GM20000 (cell line): ENCODE measurements around the gene ITGA5.

Experiments used
- DNase-seq: peaks from one replicate; pipeline ENCODE4 v3.0.0; 2012; ENCODE audit warnings: low spot score
- CTCF ChIP-seq: IDR thresholded peaks from 2 replicates; pipeline ENCODE4 v1.5.1; 2012; ENCODE audit warnings: mild to moderate bottlenecking, control low read depth; ENCODE audit errors: extremely low read depth, missing control alignments

The ITGA5 gene

GRCh38 chr12:54455760-54456469, 36.8 kb upstream of the ITGA5 start:
- no peak for TF ChIP-seq CTCF

GRCh38 chr12:54452628-54453027, 33.6 kb upstream of the ITGA5 start:
- no peak for TF ChIP-seq CTCF
- no peak for DNase-seq

More at GRCh38 chr12:54455760-54456469, 36.8 kb upstream of the ITGA5 start:
- no peak for DNase-seq

GRCh38 chr12:54448344-54448743, 29.3 kb upstream of the ITGA5 start:
- DNase-seq: no peak
- TF ChIP-seq CTCF: no peak

GRCh38 chr12:54447917-54448316, 28.9 kb upstream of the ITGA5 start:
- no peak for TF ChIP-seq CTCF
- no peak for DNase-seq

GRCh38 chr12:54444206-54444605, 25.1 kb upstream of the ITGA5 start:
- TF ChIP-seq CTCF: no peak
- DNase-seq: no peak

GRCh38 chr12:54443446-54443845, 24.4 kb upstream of the ITGA5 start:
- DNase-seq: no peak
- TF ChIP-seq CTCF: no peak

GRCh38 chr12:54442961-54443360, 23.9 kb upstream of the ITGA5 start:
- no peak for DNase-seq
- no peak for TF ChIP-seq CTCF
